ENCODE measurements around the gene KCNH3.

Gene KCNH3

GRCh38 chr12:49545815-49546214, 7.0 kb downstream of the KCNH3 start:
- Histone ChIP-seq H3K9me3 (ENCODE audit: control insufficient read depth in 1 of 2, low read length in 2 of 2) (no peaks in the 10 kb centered on the region), H3K4me3 (ENCODE audit: low read depth in 1 of 2, low read length in 2 of 2) (no peak overlapping the region), H3K4me1 (ENCODE audit: control insufficient read depth in 1 of 2, insufficient read depth in 2 of 2, low read length in 2 of 2) (peaks cover 14 to 22% of the 10 kb centered on the region in 2 donors), H3K27ac (ENCODE audit: low read depth, low read length) (no peak overlapping the region), H3K9ac (ENCODE audit: low read depth in 1 of 2, low read length in 2 of 2) (no peak overlapping the region), H3K27me3 (ENCODE audit: control insufficient read depth in 1 of 2, insufficient read depth in 2 of 2, low read length in 2 of 2) (peaks cover 17 to 25% of the 10 kb centered on the region in 2 donors), H3K36me3 (ENCODE audit: control insufficient read depth in 1 of 2, insufficient read depth in 2 of 2, low read length in 2 of 2) (no peaks in the 10 kb centered on the region)

- no peak overlapping the region for H3K4me3 ChIP-seq (ENCODE audit: low read depth in 1 of 2, low read length in 2 of 2)
- H3K4me1 ChIP-seq (ENCODE audit: control insufficient read depth in 1 of 2, insufficient read depth in 2 of 2, low read length in 2 of 2): peaks cover 17 to 24% of the 10 kb centered on the region in 2 donors
- H3K27ac ChIP-seq (ENCODE audit: low read depth, low read length): no peak overlapping the region
- H3K9ac ChIP-seq (ENCODE audit: low read depth in 1 of 2, low read length in 2 of 2): no peak overlapping the region
- no peaks in the 10 kb centered on the region for H3K9me3 ChIP-seq (ENCODE audit: control insufficient read depth in 1 of 2, low read length in 2 of 2)
- no peaks in the 10 kb centered on the region for H3K36me3 ChIP-seq (ENCODE audit: control insufficient read depth in 1 of 2, insufficient read depth in 2 of 2, low read length in 2 of 2)
- H3K27me3 ChIP-seq (ENCODE audit: control insufficient read depth in 1 of 2, insufficient read depth in 2 of 2, low read length in 2 of 2): peaks cover 17 to 22% of the 10 kb centered on the region in 2 donors
Observed at GRCh38 chr12:49546481-49546880, 7.7 kb downstream of the KCNH3 start.

GRCh38 chr12:49547090-49547690, 8.4 kb downstream of the KCNH3 start:
- Histone ChIP-seq H3K4me3 (ENCODE audit: low read depth in 1 of 2, low read length in 2 of 2) (no peak overlapping the region), H3K27ac (ENCODE audit: low read depth, low read length) (no peak overlapping the region), H3K27me3 (ENCODE audit: control insufficient read depth in 1 of 2, insufficient read depth in 2 of 2, low read length in 2 of 2) (peaks cover 17 to 22% of the 10 kb centered on the region in 2 donors), H3K4me1 (ENCODE audit: control insufficient read depth in 1 of 2, insufficient read depth in 2 of 2, low read length in 2 of 2) (peaks cover 17 to 24% of the 10 kb centered on the region in 2 donors), H3K36me3 (ENCODE audit: control insufficient read depth in 1 of 2, insufficient read depth in 2 of 2, low read length in 2 of 2) (no peaks in the 10 kb centered on the region), H3K9ac (ENCODE audit: low read depth in 1 of 2, low read length in 2 of 2) (no peak overlapping the region), H3K9me3 (ENCODE audit: control insufficient read depth in 1 of 2, low read length in 2 of 2) (no peaks in the 10 kb centered on the region)

- peak overlapping the region in 1 of 2 donors; percentile 57 for H3K4me3 ChIP-seq (ENCODE audit: low read depth in 1 of 2, low read length in 2 of 2)
- H3K27ac ChIP-seq (ENCODE audit: low read depth, low read length): no peak overlapping the region
- H3K27me3 ChIP-seq (ENCODE audit: control insufficient read depth in 1 of 2, insufficient read depth in 2 of 2, low read length in 2 of 2): peaks cover 14 to 22% of the 10 kb centered on the region in 2 donors
- peaks cover 13 to 24% of the 10 kb centered on the region in 2 donors for H3K4me1 ChIP-seq (ENCODE audit: control insufficient read depth in 1 of 2, insufficient read depth in 2 of 2, low read length in 2 of 2)
- H3K36me3 ChIP-seq (ENCODE audit: control insufficient read depth in 1 of 2, insufficient read depth in 2 of 2, low read length in 2 of 2): no peaks in the 10 kb centered on the region
- H3K9me3 ChIP-seq (ENCODE audit: control insufficient read depth in 1 of 2, low read length in 2 of 2): no peaks in the 10 kb centered on the region
- H3K9ac ChIP-seq (ENCODE audit: low read depth in 1 of 2, low read length in 2 of 2): peak overlapping the region in 1 of 2 donors; percentile 12
Observed at GRCh38 chr12:49548481-49548821, 9.6 kb downstream of the KCNH3 start.

GRCh38 chr12:49548822-49549648, 10.2 kb downstream of the KCNH3 start:
- Histone ChIP-seq H3K9ac (ENCODE audit: low read depth in 1 of 2, low read length in 2 of 2) (peak overlapping the region in 1 of 2 donors; percentile 12), H3K27ac (ENCODE audit: low read depth, low read length) (no peak overlapping the region)

GRCh38 chr12:49549735-49550692, 11.2 kb downstream of the KCNH3 start:
- no peaks in the 10 kb centered on the region for H3K36me3 ChIP-seq (ENCODE audit: control insufficient read depth in 1 of 2, insufficient read depth in 2 of 2, low read length in 2 of 2)
- H3K4me1 ChIP-seq (ENCODE audit: control insufficient read depth in 1 of 2, insufficient read depth in 2 of 2, low read length in 2 of 2): peaks cover 10 to 24% of the 10 kb centered on the region in 2 donors
- H3K4me3 ChIP-seq (ENCODE audit: low read depth in 1 of 2, low read length in 2 of 2): no peak overlapping the region
- H3K9me3 ChIP-seq (ENCODE audit: control insufficient read depth in 1 of 2, low read length in 2 of 2): no peaks in the 10 kb centered on the region
- H3K27me3 ChIP-seq (ENCODE audit: control insufficient read depth in 1 of 2, insufficient read depth in 2 of 2, low read length in 2 of 2): peaks cover 14 to 19% of the 10 kb centered on the region in 2 donors
- no peak overlapping the region for H3K27ac ChIP-seq (ENCODE audit: low read depth, low read length)
- H3K9ac ChIP-seq (ENCODE audit: low read depth in 1 of 2, low read length in 2 of 2): no peak overlapping the region

More at GRCh38 chr12:49548822-49549648, 10.2 kb downstream of the KCNH3 start:
- no peaks in the 10 kb centered on the region for H3K36me3 ChIP-seq (ENCODE audit: control insufficient read depth in 1 of 2, insufficient read depth in 2 of 2, low read length in 2 of 2)
- peaks cover 14 to 22% of the 10 kb centered on the region in 2 donors for H3K27me3 ChIP-seq (ENCODE audit: control insufficient read depth in 1 of 2, insufficient read depth in 2 of 2, low read length in 2 of 2)
- H3K4me3 ChIP-seq (ENCODE audit: low read depth in 1 of 2, low read length in 2 of 2): peak overlapping the region; percentile 19 to 57
- H3K4me1 ChIP-seq (ENCODE audit: control insufficient read depth in 1 of 2, insufficient read depth in 2 of 2, low read length in 2 of 2): peaks cover 10 to 24% of the 10 kb centered on the region in 2 donors
- no peaks in the 10 kb centered on the region for H3K9me3 ChIP-seq (ENCODE audit: control insufficient read depth in 1 of 2, low read length in 2 of 2)

- Histone ChIP-seq H3K27ac (ENCODE audit: low read depth, low read length) (no peak overlapping the region), H3K27me3 (ENCODE audit: control insufficient read depth in 1 of 2, insufficient read depth in 2 of 2, low read length in 2 of 2) (peaks cover 14 to 19% of the 10 kb centered on the region in 2 donors), H3K9me3 (ENCODE audit: control insufficient read depth in 1 of 2, low read length in 2 of 2) (no peaks in the 10 kb centered on the region), H3K4me1 (ENCODE audit: control insufficient read depth in 1 of 2, insufficient read depth in 2 of 2, low read length in 2 of 2) (peaks cover 10 to 24% of the 10 kb centered on the region in 2 donors), H3K9ac (ENCODE audit: low read depth in 1 of 2, low read length in 2 of 2) (no peak overlapping the region), H3K4me3 (ENCODE audit: low read depth in 1 of 2, low read length in 2 of 2) (no peak overlapping the region), H3K36me3 (ENCODE audit: control insufficient read depth in 1 of 2, insufficient read depth in 2 of 2, low read length in 2 of 2) (peaks cover 0 to under 1% of the 10 kb centered on the region in 2 donors)
Observed at GRCh38 chr12:49550693-49551252, 11.9 kb downstream of the KCNH3 start.

GRCh38 chr12:49552014-49552413, 13.2 kb downstream of the KCNH3 start:
- Histone ChIP-seq H3K36me3 (ENCODE audit: control insufficient read depth in 1 of 2, insufficient read depth in 2 of 2, low read length in 2 of 2) (peaks cover 3 to 12% of the 10 kb centered on the region in 2 donors), H3K9ac (ENCODE audit: low read depth in 1 of 2, low read length in 2 of 2) (no peak overlapping the region), H3K4me3 (ENCODE audit: low read depth in 1 of 2, low read length in 2 of 2) (no peak overlapping the region), H3K4me1 (ENCODE audit: control insufficient read depth in 1 of 2, insufficient read depth in 2 of 2, low read length in 2 of 2) (peaks cover 10 to 24% of the 10 kb centered on the region in 2 donors), H3K27me3 (ENCODE audit: control insufficient read depth in 1 of 2, insufficient read depth in 2 of 2, low read length in 2 of 2) (peaks cover 12 to 14% of the 10 kb centered on the region in 2 donors), H3K9me3 (ENCODE audit: control insufficient read depth in 1 of 2, low read length in 2 of 2) (no peaks in the 10 kb centered on the region), H3K27ac (ENCODE audit: low read depth, low read length) (no peak overlapping the region)

- H3K27ac ChIP-seq (ENCODE audit: low read depth, low read length): no peak overlapping the region
- H3K4me3 ChIP-seq (ENCODE audit: low read depth in 1 of 2, low read length in 2 of 2): no peak overlapping the region
- peaks cover 10 to 12% of the 10 kb centered on the region in 2 donors for H3K27me3 ChIP-seq (ENCODE audit: control insufficient read depth in 1 of 2, insufficient read depth in 2 of 2, low read length in 2 of 2)
- no peaks in the 10 kb centered on the region for H3K9me3 ChIP-seq (ENCODE audit: control insufficient read depth in 1 of 2, low read length in 2 of 2)
- no peak overlapping the region for H3K9ac ChIP-seq (ENCODE audit: low read depth in 1 of 2, low read length in 2 of 2)
- H3K36me3 ChIP-seq (ENCODE audit: control insufficient read depth in 1 of 2, insufficient read depth in 2 of 2, low read length in 2 of 2): peaks cover 7 to 16% of the 10 kb centered on the region in 2 donors
- H3K4me1 ChIP-seq (ENCODE audit: control insufficient read depth in 1 of 2, insufficient read depth in 2 of 2, low read length in 2 of 2): peaks cover 10 to 24% of the 10 kb centered on the region in 2 donors
Observed at GRCh38 chr12:49552425-49552824, 13.6 kb downstream of the KCNH3 start.
